GM21423 (cell line): ENCODE results near the gene TTR.

Experiments used
- ATAC-seq: cut with Tn5 transposase; IDR thresholded peaks from one replicate; pipeline ENCODE4 v1.9.1; 2021; ENCODE audit warnings: mild to moderate bottlenecking, moderate library complexity; ENCODE audit not compliant: unreplicated experiment

Gene TTR

DNA sequence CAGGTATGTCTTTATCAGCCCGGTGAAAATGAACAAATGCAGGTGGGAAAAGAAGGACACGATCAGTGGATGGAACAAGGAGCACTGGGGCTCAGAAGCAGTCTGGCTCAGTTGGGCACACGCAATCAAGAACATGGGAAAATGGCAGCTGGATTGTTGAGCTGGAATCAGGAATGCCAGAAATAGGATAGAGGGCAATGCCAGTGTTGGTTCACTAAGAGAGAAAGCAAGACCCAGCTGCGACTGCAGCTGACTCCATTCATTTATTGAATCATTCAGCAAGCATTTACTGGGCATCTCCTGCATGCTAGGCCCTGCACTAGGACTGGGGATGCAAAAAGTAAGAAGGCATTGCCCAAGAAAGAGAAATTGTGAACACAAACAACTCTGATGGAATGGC is 13.6 kb upstream of the TTR start:
- no peak for ATAC-seq

DNA sequence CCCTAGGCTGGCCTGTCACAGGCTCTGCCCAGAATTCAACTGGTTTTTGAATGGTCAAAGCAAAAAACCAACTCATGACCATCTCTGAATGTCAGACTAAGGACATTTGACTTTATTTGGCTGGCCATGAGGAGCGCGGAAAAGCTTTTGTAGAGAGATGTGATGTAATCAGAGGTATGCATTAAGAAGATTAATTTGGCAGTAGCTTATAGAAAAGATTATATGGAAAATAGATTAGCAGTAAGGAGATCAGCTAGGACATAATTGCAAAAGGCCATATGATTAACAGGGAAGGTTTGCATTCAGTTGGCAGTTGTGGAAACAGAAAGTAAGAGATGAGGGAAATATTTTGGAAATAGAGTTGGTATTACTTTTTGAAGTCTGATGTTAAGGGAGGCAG is 12.3 kb upstream of the TTR start:
- ATAC-seq = no peak

DNA sequence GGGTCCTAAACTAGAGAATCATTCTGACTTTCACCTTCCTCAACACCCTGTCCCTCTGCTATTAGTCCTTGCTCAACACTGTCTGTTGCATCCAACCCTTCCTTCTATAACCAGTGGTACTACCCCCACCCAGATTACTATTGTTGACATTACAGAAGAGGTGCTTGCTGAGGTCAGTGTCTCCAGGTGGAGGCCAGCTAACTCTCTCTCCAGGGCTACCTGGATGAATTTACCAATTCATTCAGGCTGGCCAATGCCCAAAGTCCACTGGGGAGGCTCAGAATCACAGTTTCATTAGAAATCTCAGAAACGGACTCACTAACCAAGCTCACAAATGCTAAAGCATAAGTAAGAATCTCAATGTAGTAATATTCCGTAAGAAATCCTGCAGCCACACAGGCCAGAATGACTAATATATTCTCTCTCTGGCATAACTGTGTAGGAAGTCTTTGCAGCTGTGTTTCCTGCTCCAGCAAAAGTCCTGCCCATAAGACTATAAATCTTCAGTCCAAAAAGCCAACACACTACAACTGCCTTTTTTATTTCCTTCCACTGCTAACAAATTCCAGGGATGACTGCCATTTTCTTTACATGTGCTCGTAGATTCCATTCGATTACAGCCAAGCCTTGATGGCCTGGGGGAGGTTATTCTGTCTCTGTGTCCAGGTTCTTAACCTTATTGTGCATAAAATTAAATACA is 10.0 kb upstream of the TTR start:
- no peak for ATAC-seq

DNA sequence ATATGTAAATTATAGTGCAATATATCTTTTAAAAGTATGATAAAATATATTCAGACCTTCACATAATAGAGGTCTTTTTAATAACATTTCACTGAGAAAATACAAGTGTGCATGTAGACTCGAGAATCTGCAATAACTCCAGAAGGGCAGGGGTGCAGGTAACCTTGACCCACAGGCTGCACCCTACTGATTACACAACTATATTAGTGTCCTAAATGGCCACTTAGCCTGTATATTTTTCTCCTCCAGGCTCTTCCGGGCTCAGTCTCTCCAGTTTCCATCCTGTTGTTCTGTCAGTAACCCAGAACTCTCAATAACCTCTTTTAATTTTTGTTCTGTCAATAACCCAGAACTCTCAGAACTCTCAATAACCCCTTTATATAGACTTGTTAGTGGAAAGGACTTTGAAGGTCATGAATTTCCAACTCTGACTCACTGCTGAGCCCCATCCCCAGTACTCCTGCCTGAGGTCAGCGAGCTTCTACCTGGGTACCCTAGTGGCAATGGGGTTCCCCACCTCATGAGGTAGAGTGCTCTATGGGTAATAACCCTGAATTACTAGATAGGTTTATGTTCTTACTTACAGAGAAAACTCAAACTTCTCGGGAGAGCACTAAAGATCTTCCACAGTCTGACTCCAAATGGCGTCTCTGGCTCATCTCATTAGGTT is 8.4 kb upstream of the TTR start:
- ATAC-seq = no peak

DNA sequence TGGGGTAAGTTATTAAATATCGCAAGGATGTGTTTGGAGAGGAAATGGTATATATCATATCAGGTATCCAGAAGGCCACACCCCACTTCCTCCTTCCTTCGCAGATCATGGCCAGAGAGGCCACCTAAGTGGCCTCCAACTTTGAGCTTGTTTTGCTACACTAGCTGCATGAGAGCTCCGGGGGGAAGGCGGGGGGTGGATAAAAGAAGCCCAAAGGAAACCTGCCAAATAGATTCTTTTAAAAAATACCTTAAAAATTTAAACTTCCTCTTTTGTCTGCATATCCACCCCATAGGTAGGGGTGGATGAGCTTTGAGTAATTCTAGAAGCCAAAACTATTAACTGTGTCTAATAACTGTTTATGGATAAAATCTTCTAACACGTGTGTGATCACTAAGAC is 5.7 kb upstream of the TTR start:
- no peak for ATAC-seq

DNA sequence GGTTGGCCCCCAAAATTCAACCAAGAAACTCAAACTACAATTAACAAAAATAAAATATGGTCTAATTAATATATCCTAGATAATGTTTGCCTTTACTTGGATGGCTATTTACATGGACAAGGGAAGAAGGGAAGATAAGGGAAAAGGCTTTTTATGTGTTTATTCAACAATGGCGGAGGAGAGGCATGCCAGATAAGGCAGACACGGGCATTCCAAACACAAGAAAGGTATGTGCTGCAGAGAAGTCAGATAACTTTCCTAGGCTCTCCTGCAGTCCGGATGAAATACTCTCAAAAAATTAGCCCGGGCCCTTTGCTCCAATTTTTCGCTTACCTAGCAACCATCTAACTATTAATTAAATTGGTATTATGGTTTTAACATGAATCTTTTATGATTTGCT is 5.1 kb upstream of the TTR start:
- ATAC-seq = no peak

DNA sequence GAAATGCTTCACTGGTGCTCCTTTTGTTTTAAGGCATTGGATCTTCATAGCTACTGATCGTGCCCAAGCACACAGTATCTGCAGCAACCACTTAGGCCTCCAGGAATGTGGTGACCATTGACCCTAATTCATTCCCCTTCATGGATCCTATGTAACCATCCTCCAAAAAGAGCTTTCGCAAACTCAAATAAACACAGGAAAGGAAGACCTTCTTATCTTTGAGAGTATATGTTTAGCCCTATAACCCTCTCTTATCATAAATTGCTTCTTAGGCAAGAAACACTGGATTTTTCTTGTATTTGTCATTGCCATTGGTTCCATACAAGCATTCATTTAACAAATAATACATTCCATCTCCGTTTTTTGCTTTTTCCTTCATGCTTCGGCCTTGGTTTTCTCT is 4.1 kb upstream of the TTR start:
- no peak for ATAC-seq

DNA sequence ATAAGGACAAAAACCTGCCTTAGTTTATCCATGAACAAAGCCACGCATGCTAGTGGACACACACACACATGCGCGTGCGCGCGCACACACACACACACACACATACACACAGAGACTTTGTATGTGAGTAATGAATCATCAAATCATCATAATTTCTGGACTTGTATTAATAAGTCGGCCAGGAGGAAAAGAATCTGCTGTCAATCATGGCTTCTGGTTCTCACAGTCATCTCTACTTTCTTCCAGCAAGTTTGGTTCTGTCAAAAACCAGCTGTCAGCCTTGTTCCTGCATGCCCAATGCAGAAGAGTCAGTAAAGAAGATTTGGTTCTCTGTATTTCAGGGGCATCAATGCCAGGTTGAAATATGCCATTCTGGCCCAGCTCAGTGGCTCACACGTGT is 1.1 kb upstream of the TTR start:
- no peak for ATAC-seq

DNA sequence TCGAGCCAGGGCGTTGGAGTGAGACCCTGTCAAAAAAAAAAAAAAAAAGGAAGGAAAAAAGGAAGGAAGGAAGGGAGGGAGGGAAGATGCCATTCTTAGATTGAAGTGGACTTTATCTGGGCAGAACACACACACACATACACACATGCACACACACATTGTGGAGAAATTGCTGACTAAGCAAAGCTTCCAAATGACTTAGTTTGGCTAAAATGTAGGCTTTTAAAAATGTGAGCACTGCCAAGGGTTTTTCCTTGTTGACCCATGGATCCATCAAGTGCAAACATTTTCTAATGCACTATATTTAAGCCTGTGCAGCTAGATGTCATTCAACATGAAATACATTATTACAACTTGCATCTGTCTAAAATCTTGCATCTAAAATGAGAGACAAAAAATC is 564 bp upstream of the TTR start:
- ATAC-seq = no peak

DNA sequence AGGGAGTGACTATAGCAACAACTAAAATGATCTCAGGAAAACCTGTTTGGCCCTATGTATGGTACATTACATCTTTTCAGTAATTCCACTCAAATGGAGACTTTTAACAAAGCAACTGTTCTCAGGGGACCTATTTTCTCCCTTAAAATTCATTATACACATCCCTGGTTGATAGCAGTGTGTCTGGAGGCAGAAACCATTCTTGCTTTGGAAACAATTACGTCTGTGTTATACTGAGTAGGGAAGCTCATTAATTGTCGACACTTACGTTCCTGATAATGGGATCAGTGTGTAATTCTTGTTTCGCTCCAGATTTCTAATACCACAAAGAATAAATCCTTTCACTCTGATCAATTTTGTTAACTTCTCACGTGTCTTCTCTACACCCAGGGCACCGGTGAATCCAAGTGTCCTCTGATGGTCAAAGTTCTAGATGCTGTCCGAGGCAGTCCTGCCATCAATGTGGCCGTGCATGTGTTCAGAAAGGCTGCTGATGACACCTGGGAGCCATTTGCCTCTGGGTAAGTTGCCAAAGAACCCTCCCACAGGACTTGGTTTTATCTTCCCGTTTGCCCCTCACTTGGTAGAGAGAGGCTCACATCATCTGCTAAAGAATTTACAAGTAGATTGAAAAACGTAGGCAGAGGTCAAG is 955 bp downstream of the TTR start:
- ATAC-seq = no peak

DNA sequence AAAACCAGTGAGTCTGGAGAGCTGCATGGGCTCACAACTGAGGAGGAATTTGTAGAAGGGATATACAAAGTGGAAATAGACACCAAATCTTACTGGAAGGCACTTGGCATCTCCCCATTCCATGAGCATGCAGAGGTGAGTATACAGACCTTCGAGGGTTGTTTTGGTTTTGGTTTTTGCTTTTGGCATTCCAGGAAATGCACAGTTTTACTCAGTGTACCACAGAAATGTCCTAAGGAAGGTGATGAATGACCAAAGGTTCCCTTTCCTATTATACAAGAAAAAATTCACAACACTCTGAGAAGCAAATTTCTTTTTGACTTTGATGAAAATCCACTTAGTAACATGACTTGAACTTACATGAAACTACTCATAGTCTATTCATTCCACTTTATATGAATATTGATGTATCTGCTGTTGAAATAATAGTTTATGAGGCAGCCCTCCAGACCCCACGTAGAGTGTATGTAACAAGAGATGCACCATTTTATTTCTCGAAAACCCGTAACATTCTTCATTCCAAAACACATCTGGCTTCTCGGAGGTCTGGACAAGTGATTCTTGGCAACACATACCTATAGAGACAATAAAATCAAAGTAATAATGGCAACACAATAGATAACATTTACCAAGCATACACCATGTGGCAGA is 3.6 kb downstream of the TTR start:
- ATAC-seq = no peak

DNA sequence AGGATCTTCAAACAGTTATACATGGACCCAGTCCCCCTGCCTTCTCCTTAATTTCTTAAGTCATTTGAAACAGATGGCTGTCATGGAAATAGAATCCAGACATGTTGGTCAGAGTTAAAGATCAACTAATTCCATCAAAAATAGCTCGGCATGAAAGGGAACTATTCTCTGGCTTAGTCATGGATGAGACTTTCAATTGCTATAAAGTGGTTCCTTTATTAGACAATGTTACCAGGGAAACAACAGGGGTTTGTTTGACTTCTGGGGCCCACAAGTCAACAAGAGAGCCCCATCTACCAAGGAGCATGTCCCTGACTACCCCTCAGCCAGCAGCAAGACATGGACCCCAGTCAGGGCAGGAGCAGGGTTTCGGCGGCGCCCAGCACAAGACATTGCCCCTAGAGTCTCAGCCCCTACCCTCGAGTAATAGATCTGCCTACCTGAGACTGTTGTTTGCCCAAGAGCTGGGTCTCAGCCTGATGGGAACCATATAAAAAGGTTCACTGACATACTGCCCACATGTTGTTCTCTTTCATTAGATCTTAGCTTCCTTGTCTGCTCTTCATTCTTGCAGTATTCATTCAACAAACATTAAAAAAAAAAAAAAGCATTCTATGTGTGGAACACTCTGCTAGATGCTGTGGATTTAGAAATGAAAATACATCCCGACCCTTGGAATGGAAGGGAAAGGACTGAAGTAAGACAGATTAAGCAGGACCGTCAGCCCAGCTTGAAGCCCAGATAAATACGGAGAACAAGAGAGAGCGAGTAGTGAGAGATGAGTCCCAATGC is 4.6 kb downstream of the TTR start:
- no peak for ATAC-seq

DNA sequence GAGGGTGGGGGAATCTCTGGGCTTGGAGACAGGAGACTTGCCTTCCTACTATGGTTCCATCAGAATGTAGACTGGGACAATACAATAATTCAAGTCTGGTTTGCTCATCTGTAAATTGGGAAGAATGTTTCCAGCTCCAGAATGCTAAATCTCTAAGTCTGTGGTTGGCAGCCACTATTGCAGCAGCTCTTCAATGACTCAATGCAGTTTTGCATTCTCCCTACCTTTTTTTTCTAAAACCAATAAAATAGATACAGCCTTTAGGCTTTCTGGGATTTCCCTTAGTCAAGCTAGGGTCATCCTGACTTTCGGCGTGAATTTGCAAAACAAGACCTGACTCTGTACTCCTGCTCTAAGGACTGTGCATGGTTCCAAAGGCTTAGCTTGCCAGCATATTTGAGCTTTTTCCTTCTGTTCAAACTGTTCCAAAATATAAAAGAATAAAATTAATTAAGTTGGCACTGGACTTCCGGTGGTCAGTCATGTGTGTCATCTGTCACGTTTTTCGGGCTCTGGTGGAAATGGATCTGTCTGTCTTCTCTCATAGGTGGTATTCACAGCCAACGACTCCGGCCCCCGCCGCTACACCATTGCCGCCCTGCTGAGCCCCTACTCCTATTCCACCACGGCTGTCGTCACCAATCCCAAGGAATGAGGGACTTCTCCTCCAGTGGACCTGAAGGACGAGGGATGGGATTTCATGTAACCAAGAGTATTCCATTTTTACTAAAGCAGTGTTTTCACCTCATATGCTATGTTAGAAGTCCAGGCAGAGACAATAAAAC is 6.5 kb downstream of the TTR start:
- no peak for ATAC-seq

DNA sequence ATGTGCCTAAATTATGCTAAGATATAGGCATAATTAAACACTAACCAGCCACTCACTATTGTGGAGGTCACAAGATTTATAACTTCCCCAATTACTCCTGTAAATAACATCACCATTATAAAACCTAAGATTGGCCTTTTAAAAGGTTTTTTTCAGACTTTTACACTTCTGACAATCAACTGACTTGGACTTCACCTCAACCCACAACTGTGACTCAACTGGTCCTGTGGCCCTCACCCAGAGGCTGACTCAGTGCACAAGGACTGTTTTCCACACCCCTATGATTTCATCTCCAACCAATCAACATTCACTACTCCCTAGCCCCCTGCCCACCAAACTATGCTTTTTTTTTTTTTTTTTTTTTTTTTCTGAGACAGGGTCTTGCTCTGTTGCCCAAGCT is 11.6 kb downstream of the TTR start:
- ATAC-seq = no peak

DNA sequence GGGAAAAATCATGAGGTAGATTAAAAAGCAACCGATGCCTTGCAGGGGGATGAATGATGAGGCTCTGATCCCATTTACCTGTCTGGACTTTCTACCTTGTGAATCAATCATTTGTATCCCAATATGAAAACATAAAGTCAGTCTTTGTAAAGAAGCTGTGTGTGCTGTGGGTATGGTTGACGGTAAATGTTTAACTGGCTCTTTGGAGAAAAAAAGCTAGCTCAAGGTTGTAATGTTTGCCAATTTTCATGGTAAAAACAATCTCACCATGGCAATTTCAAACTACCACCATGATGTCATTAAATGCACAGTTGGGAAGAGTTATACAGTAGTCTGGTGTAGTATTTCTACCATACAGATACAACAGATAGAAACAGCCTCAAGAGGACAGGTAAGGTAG is 14.6 kb downstream of the TTR start:
- ATAC-seq = no peak

DNA sequence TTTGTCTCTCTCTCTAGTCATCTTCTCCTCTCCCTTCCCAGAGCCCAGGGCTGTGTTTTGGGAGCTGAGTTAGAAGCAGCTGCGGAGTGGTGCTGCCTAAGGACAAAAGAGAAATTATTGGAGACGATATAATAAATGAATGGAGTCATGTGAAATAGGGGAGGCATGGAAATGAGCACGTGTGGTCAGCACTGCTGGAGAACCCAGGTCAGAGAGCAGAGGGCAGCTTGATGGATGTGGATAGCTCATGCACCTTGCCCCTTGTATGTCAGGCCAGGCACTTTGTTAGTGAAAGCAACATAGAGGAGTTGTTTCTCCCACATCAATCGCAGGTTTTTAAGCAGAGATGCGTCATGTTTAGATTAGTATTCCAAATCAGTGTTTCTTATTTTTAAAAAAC is 15.7 kb downstream of the TTR start:
- no peak for ATAC-seq

DNA sequence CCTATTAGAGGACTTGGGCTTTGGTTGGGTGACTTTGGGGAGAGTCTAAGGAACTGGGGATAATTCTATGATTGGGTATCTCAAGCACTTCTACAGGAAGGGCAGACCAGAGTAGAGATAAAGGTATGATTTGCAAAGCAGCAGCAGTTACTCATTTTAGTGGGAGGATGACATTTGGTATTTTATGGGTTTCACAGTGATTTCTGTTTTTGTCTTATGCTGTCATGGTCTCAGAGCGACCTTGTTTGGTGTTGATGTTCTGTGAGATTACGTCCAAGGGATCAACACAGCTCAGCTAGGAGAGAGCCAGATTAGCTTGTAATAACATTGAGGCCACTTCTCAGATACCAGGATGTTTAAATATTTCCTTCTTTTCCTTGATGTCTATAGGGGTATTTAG is 18.2 kb downstream of the TTR start:
- ATAC-seq = no peak

DNA sequence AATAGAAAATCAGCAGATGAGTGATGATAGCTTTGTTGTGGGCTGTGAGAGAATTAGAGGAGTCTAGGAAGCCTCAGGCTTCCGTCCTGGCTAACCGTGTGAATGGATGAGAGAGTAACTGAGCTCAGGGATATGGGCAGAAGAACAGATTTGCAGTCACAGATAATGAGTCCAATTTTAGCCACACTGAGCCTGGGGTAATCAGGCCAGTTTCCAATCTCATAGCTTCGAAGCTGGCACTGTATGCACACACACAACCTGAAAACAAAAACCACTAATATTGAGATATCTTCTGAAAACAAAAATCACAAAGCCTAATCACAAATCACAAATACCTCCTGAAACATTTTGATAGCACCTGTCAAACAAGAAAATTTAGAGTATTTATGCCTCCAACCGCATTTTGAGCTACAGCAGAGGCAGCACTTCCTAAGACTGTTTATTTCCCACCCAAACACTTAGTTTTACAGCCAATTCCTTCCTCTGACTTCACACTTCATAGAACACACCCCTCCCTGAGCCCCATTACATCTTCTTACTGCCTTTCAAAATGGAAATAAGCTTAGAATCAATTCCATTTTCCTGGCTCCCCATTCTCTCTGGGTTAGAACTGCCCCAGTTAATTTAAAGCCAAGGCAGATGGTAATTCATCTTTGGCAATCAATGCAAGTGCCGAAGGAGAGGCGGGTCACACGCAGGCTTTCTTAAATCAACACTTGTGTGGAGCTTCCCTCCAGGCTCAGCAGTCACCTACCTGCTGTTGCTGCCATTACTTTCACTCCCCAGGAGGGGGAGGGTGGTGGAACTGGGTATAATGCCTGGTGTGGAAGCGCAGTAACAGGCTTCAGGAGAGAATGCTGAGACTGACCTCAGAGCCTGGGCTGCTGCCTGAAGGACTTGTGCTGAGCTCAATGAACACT is 18.9 kb downstream of the TTR start:
- ATAC-seq = peak; percentile 76

DNA sequence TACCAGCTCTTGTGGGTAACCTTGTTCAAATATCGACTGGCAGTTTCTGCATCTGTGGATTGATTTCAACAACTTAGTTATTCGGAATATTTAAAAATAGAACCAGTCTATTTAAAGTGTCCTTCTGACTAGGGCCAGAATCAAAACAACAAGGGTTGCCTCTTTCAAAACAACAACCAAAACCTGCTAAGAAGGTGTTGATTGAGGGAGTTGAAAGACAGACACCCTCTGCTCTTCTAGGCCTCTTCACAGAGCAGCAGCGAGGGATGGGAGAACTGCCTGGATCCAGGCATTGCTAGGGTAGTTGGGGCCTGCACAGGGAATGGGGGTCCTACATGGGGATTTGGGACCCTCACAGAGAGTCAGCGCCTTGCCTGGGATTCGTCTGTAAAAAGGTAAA is 19.8 kb downstream of the TTR start:
- no peak for ATAC-seq
